ENCODE data around the gene SLC52A1.

Gene SLC52A1

GRCh38 chr17:4986951-4987766 lies 48.1 kb downstream of the SLC52A1 start, which contains the start of gene CAMTA2:
CAMTA2 (minus strand) TSS chr17:4987675; CDS start chr17:4986222, 1,453 bp downstream.
- peak; percentile 82 for DNase-seq

- DNase-seq, result peak; percentile 40
Observed at GRCh38 chr17:4986403-4986802, 48.8 kb downstream of the SLC52A1 start.
